WTC11 (cell line): ENCODE measurements around the gene KRT76. TPM values are rescaled to one million over a fixed set of nuclear protein-coding genes. Genes with fewer than 3 reads are reported as not detected.

Experiments
- ATAC-seq: fragments of 200-7000 bp; cut with Tn5 transposase; 2 replicates; pipeline ENCODE4 v1.10.0; 2021; ENCODE audit warnings: mild to moderate bottlenecking, moderate library complexity
- CTCF ChIA-PET: fragments of 300-600 bp; sonication (Branson Sonifier 250); formaldehyde crosslinking; loops from one replicate; lab custom pipeline; 2021; ENCODE audit warnings: antibody characterized with exemption; lab: Charles Lee
- POLR2A ChIA-PET: fragments of 350-600 bp; sonication (Branson Sonifier 250); formaldehyde crosslinking; loops from one replicate; lab custom pipeline; 2021; ENCODE audit warnings: antibody characterized with exemption; lab: Charles Lee
- DNase-seq: peaks from one replicate; pipeline ENCODE4 v3.0.0; 2021; ENCODE audit warnings: low spot score
- H3K27ac Mint-ChIP-seq: 2 replicates; pipeline ENCODE4 v1.8.0; 2021; ENCODE audit warnings: mixed read lengths
- H3K27me3 Mint-ChIP-seq: 2 replicates; pipeline ENCODE4 v1.8.0; 2021; ENCODE audit warnings: low read depth, mild to moderate bottlenecking, moderate library complexity, mixed read lengths
- H3K36me3 Mint-ChIP-seq: 2 replicates; pipeline ENCODE4 v1.8.0; 2021; ENCODE audit warnings: mixed read lengths
- H3K4me1 Mint-ChIP-seq: 2 replicates; pipeline ENCODE4 v1.8.0; 2022; ENCODE audit warnings: mixed read lengths
- H3K4me3 Mint-ChIP-seq: 2 replicates; pipeline ENCODE4 v1.8.0; 2021; ENCODE audit warnings: mild to moderate bottlenecking, moderate library complexity, mixed read lengths
- H3K9me3 Mint-ChIP-seq: 2 replicates; pipeline ENCODE4 v1.8.0; 2021; ENCODE audit warnings: mixed read lengths
- CREB1 ChIP-seq: sonication (generic); formaldehyde crosslinking; IDR thresholded peaks from 2 replicates; pipeline ENCODE4 v1.8.0; 2023; ENCODE audit warnings: mild to moderate bottlenecking, missing genetic modification reagents
- ELF4 ChIP-seq: sonication (generic); formaldehyde crosslinking; IDR thresholded peaks from 2 replicates; pipeline ENCODE4 v1.8.1; 2022; ENCODE audit warnings: low read depth, mild to moderate bottlenecking, moderate library complexity, missing genetic modification reagents
- FOXP1 ChIP-seq: sonication (generic); formaldehyde crosslinking; IDR thresholded peaks from 2 replicates; pipeline ENCODE4 v1.8.0; 2022; ENCODE audit warnings: missing genetic modification reagents, mild to moderate bottlenecking, moderate library complexity, borderline replicate concordance
- GABPB1 ChIP-seq: sonication (generic); formaldehyde crosslinking; IDR thresholded peaks from 2 replicates; pipeline ENCODE4 v1.8.1; 2023; ENCODE audit warnings: mild to moderate bottlenecking, missing genetic modification reagents
- PRRX2 ChIP-seq: fragments of 250-450 bp; sonication (Bioruptor Pico); IDR thresholded peaks from 2 replicates; pipeline ENCODE4 v1.8.0; 2021; ENCODE audit warnings: mild to moderate bottlenecking
- SMAD3 ChIP-seq: sonication (generic); formaldehyde crosslinking; IDR thresholded peaks from 2 replicates; pipeline ENCODE4 v1.8.0; 2022; ENCODE audit warnings: missing genetic modification reagents, mild to moderate bottlenecking, borderline replicate concordance
- SMAD4 ChIP-seq: sonication (generic); formaldehyde crosslinking; IDR thresholded peaks from 2 replicates; pipeline ENCODE4 v1.8.0; 2022; ENCODE audit warnings: mild to moderate bottlenecking, missing genetic modification reagents
- ZNF232 ChIP-seq: sonication (generic); formaldehyde crosslinking; IDR thresholded peaks from 2 replicates; pipeline ENCODE4 v1.8.0; 2022; ENCODE audit warnings: mild to moderate bottlenecking, missing genetic modification reagents
- ZNF263 ChIP-seq: sonication (generic); formaldehyde crosslinking; IDR thresholded peaks from 2 replicates; pipeline ENCODE4 v1.8.1; 2022; ENCODE audit warnings: low read depth, mild to moderate bottlenecking, moderate library complexity, missing genetic modification reagents
- total RNA-seq: library from RNA; stranded (reverse); gene quantifications from 3 replicates; pipeline ENCODE4 v1.2.3, GENCODE V29; 2021
- TF ChIP-seq, protein P1 (sequence below): sonication (generic); formaldehyde crosslinking; IDR thresholded peaks from 2 replicates; pipeline ENCODE4 v1.8.0; 2022; ENCODE audit warnings: mild to moderate bottlenecking, missing genetic modification reagents
- TF ChIP-seq, protein P2 (sequence below): sonication (generic); formaldehyde crosslinking; IDR thresholded peaks from 2 replicates; pipeline ENCODE4 v1.8.1; 2023; ENCODE audit warnings: mild to moderate bottlenecking, missing genetic modification reagents
- TF ChIP-seq, protein P3 (sequence below): sonication (generic); formaldehyde crosslinking; IDR thresholded peaks from 2 replicates; pipeline ENCODE4 v1.8.1; 2023; ENCODE audit warnings: mild to moderate bottlenecking, missing genetic modification reagents, borderline replicate concordance
- TF ChIP-seq, protein P4 (sequence below): sonication (generic); formaldehyde crosslinking; IDR thresholded peaks from 2 replicates; pipeline ENCODE4 v1.8.0; 2022; ENCODE audit warnings: mild to moderate bottlenecking, missing genetic modification reagents
- TF ChIP-seq, protein P5 (sequence below): sonication (generic); formaldehyde crosslinking; IDR thresholded peaks from 2 replicates; pipeline ENCODE4 v1.8.0; 2023; ENCODE audit warnings: missing genetic modification reagents, mild to moderate bottlenecking, borderline replicate concordance
- TF ChIP-seq, protein P6 (sequence below): fragments of 200-600 bp; IDR thresholded peaks from 2 replicates; pipeline ENCODE4 v1.8.0; 2022; ENCODE audit warnings: antibody characterized with exemption

The KRT76 gene
- total RNA-seq, 1 experiment from 2014 or later, result not detected

DNA sequence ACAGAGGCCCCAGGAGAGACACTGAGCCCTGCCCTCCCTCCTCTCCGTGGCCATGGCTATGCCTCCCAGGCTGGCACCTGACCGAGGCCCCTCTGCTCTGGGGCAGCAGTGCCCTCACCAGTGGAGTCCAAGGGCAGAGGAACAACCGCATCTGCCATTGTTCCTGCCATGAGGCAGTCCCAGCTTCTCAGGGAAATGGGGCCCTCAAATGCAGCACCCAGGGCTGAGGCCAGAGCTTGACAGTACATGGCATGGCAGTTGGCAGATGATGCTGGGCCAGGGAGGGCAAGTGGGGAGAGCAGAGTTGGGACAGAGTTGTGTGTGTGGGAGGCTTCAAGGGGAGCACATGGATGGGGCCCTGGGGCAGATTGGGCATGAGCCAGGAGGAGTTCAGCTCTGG is 52.8 kb downstream of the KRT76 start:
- no peak for DNase-seq
- TF ChIP-seq CREB1 (no peak), ZNF263 (CRISPR knock-in tag) (no peak), ZNF232 (CRISPR knock-in tag) (no peak)
- TF ChIP-seq, protein P1, sequence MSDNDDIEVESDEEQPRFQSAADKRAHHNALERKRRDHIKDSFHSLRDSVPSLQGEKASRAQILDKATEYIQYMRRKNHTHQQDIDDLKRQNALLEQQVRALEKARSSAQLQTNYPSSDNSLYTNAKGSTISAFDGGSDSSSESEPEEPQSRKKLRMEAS (CRISPR knock-in tag), result no peak
- TF ChIP-seq, protein P2, sequence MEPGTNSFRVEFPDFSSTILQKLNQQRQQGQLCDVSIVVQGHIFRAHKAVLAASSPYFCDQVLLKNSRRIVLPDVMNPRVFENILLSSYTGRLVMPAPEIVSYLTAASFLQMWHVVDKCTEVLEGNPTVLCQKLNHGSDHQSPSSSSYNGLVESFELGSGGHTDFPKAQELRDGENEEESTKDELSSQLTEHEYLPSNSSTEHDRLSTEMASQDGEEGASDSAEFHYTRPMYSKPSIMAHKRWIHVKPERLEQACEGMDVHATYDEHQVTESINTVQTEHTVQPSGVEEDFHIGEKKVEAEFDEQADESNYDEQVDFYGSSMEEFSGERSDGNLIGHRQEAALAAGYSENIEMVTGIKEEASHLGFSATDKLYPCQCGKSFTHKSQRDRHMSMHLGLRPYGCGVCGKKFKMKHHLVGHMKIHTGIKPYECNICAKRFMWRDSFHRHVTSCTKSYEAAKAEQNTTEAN (CRISPR knock-in tag), result no peak
- POLR2A ChIA-PET, result no interaction called here

DNA sequence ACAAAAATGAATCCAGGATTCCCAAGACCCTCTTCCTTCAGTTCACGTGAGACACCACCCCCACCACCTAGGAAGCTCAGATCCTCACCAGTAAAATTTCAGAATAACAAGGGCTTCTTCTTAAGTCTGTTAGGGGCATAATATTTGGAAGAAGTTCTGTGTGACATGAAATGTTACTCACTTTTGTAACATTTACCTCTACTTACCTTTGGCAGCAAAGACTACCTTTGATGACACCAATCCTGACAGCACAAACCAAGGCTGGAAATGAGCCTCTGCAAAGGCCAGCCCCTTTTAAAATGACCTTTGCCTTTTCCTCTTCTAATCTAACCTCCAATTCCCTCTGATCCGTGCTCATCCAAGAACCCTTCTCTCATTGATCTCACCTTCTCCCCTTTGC is 54.5 kb downstream of the KRT76 start:
- Mint-ChIP-seq H3K27ac (no peak overlapping the region), H3K27me3 (peaks cover 5% of the 10 kb centered on the region; the same call in 1 of the 2 replicates)
- TF ChIP-seq PRRX2 (CRISPR knock-in tag), result no peak
- TF ChIP-seq, protein P3, sequence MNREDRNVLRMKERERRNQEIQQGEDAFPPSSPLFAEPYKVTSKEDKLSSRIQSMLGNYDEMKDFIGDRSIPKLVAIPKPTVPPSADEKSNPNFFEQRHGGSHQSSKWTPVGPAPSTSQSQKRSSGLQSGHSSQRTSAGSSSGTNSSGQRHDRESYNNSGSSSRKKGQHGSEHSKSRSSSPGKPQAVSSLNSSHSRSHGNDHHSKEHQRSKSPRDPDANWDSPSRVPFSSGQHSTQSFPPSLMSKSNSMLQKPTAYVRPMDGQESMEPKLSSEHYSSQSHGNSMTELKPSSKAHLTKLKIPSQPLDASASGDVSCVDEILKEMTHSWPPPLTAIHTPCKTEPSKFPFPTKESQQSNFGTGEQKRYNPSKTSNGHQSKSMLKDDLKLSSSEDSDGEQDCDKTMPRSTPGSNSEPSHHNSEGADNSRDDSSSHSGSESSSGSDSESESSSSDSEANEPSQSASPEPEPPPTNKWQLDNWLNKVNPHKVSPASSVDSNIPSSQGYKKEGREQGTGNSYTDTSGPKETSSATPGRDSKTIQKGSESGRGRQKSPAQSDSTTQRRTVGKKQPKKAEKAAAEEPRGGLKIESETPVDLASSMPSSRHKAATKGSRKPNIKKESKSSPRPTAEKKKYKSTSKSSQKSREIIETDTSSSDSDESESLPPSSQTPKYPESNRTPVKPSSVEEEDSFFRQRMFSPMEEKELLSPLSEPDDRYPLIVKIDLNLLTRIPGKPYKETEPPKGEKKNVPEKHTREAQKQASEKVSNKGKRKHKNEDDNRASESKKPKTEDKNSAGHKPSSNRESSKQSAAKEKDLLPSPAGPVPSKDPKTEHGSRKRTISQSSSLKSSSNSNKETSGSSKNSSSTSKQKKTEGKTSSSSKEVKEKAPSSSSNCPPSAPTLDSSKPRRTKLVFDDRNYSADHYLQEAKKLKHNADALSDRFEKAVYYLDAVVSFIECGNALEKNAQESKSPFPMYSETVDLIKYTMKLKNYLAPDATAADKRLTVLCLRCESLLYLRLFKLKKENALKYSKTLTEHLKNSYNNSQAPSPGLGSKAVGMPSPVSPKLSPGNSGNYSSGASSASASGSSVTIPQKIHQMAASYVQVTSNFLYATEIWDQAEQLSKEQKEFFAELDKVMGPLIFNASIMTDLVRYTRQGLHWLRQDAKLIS (CRISPR knock-in tag), result no peak
- TF ChIP-seq, protein P4, sequence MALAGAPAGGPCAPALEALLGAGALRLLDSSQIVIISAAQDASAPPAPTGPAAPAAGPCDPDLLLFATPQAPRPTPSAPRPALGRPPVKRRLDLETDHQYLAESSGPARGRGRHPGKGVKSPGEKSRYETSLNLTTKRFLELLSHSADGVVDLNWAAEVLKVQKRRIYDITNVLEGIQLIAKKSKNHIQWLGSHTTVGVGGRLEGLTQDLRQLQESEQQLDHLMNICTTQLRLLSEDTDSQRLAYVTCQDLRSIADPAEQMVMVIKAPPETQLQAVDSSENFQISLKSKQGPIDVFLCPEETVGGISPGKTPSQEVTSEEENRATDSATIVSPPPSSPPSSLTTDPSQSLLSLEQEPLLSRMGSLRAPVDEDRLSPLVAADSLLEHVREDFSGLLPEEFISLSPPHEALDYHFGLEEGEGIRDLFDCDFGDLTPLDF (CRISPR knock-in tag), result no peak
- TF ChIP-seq, protein P5, sequence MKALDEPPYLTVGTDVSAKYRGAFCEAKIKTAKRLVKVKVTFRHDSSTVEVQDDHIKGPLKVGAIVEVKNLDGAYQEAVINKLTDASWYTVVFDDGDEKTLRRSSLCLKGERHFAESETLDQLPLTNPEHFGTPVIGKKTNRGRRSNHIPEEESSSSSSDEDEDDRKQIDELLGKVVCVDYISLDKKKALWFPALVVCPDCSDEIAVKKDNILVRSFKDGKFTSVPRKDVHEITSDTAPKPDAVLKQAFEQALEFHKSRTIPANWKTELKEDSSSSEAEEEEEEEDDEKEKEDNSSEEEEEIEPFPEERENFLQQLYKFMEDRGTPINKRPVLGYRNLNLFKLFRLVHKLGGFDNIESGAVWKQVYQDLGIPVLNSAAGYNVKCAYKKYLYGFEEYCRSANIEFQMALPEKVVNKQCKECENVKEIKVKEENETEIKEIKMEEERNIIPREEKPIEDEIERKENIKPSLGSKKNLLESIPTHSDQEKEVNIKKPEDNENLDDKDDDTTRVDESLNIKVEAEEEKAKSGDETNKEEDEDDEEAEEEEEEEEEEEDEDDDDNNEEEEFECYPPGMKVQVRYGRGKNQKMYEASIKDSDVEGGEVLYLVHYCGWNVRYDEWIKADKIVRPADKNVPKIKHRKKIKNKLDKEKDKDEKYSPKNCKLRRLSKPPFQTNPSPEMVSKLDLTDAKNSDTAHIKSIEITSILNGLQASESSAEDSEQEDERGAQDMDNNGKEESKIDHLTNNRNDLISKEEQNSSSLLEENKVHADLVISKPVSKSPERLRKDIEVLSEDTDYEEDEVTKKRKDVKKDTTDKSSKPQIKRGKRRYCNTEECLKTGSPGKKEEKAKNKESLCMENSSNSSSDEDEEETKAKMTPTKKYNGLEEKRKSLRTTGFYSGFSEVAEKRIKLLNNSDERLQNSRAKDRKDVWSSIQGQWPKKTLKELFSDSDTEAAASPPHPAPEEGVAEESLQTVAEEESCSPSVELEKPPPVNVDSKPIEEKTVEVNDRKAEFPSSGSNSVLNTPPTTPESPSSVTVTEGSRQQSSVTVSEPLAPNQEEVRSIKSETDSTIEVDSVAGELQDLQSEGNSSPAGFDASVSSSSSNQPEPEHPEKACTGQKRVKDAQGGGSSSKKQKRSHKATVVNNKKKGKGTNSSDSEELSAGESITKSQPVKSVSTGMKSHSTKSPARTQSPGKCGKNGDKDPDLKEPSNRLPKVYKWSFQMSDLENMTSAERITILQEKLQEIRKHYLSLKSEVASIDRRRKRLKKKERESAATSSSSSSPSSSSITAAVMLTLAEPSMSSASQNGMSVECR (CRISPR knock-in tag), result no peak
- no peak for TF ChIP-seq FOXP1 (CRISPR knock-in tag)
- TF ChIP-seq, protein P6, sequence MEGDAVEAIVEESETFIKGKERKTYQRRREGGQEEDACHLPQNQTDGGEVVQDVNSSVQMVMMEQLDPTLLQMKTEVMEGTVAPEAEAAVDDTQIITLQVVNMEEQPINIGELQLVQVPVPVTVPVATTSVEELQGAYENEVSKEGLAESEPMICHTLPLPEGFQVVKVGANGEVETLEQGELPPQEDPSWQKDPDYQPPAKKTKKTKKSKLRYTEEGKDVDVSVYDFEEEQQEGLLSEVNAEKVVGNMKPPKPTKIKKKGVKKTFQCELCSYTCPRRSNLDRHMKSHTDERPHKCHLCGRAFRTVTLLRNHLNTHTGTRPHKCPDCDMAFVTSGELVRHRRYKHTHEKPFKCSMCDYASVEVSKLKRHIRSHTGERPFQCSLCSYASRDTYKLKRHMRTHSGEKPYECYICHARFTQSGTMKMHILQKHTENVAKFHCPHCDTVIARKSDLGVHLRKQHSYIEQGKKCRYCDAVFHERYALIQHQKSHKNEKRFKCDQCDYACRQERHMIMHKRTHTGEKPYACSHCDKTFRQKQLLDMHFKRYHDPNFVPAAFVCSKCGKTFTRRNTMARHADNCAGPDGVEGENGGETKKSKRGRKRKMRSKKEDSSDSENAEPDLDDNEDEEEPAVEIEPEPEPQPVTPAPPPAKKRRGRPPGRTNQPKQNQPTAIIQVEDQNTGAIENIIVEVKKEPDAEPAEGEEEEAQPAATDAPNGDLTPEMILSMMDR, result no peak
- TF ChIP-seq SMAD4 (CRISPR knock-in tag), result no peak
- no peak for TF ChIP-seq ELF4 (CRISPR knock-in tag)
- TF ChIP-seq SMAD3 (CRISPR knock-in tag), result no peak
- no peak for TF ChIP-seq ZNF232 (CRISPR knock-in tag)
- no peak for TF ChIP-seq GABPB1 (CRISPR knock-in tag)

More for the DNA sequence above, 52.8 kb downstream of the KRT76 start:
- Mint-ChIP-seq H3K27ac (no peak overlapping the region), H3K36me3 (no peaks in the 10 kb centered on the region), H3K9me3 (peaks cover 5% of the 10 kb centered on the region; the same call in 1 of the 2 replicates), H3K4me1 (no peaks in the 10 kb centered on the region), H3K4me3 (no peak overlapping the region), H3K27me3 (peaks cover 5% of the 10 kb centered on the region; the same call in 1 of the 2 replicates)
- CTCF ChIA-PET, result interaction anchor here (1.0 to 2.6 kb wide), 2 partner anchors 9 to 141 kb away, joined by 4 to 8 read pairs; no protein-coding TSS in a partner anchor
- no peak for ATAC-seq

More for the DNA sequence above, 54.5 kb downstream of the KRT76 start:
- Mint-ChIP-seq H3K36me3 (no peaks in the 10 kb centered on the region), H3K4me1 (no peaks in the 10 kb centered on the region), H3K4me3 (no peak overlapping the region), H3K9me3 (peaks cover 5% of the 10 kb centered on the region; the same call in 1 of the 2 replicates)
- ChIA-PET POLR2A (no interaction called here), CTCF (no interaction called here)
- DNase-seq (no peak), ATAC-seq (no peak)
